ENCODE measurements around the gene OR51B6. TPM values are rescaled to one million over a fixed set of nuclear protein-coding genes. Genes with fewer than 3 reads are reported as not detected.

OR51B6 gene
- total and polyA plus RNA-seq, 2 experiments from 2014 or later: not detected

GRCh38 chr11:5366856-5367255, 15.5 kb downstream of the OR51B6 start (continued):
- TF ChIP-seq ZNF462 (CRISPR knock-in tag; IDR thresholded peaks at IDR 0.05) (no peak), EZH2 (IDR thresholded peaks at IDR 0.05; ENCODE audit: low read depth, unreplicated experiment) (no peak), POLR2AphosphoS5 (IDR thresholded peaks at IDR 0.05; ENCODE audit: low read depth) (no peak), REST (IDR thresholded peaks at IDR 0.05; ENCODE audit: unreplicated experiment) (no peak), CREB1 (CRISPR knock-in tag; IDR thresholded peaks at IDR 0.05; ENCODE audit: low read depth) (no peak)

All from GM23338 (cell line).